ENCODE results near the gene DGKI. TPM values are rescaled to one million over a fixed set of nuclear protein-coding genes. Genes with fewer than 3 reads are reported as not detected.

DGKI gene
- total and polyA plus RNA-seq, 3 donors from 2014 or later: 3.2 to 6.6 (median 4.3) TPM

GRCh38 chr7:137539111-137539715 is 307.6 kb downstream of the DGKI start:
- H3K9me3 ChIP-seq: no peaks in the 10 kb centered on the region
- no peak overlapping the region for H3K27ac ChIP-seq
- no peaks in the 10 kb centered on the region for H3K4me1 ChIP-seq
- WGBS, 2 donors: 80 to 92% methylated on average over 3 of the region's 3 CpGs
- no peaks in the 10 kb centered on the region for H3K36me3 ChIP-seq (ENCODE audit: low read depth, missing control alignments)
- TF ChIP-seq CTCF (IDR thresholded peaks at IDR 0.05) (no peak), POLR2A (IDR thresholded peaks at IDR 0.05) (no peak)
- no peak for DNase-seq
- no peak overlapping the region for H3K4me3 ChIP-seq
- intact Hi-C loops (cut with DNase I; ENCODE audit: low total_unique reads): no loop called here
- H3K27me3 ChIP-seq: no peaks in the 10 kb centered on the region

GRCh38 chr7:137538361-137538762 is 308.4 kb downstream of the DGKI start:
- TF ChIP-seq POLR2A (IDR thresholded peaks at IDR 0.05) (no peak), CTCF (IDR thresholded peaks at IDR 0.05) (no peak)
- Histone ChIP-seq H3K27me3 (no peaks in the 10 kb centered on the region), H3K9me3 (no peaks in the 10 kb centered on the region), H3K36me3 (ENCODE audit: low read depth, missing control alignments) (no peaks in the 10 kb centered on the region), H3K4me1 (no peaks in the 10 kb centered on the region), H3K27ac (no peak overlapping the region), H3K4me3 (no peak overlapping the region)
- 87 to 91% methylated on average over 4 of the region's 4 CpGs for WGBS, 2 donors
- no peak for DNase-seq
- intact Hi-C loops (cut with DNase I; ENCODE audit: low total_unique reads): no loop called here

GRCh38 chr7:137535579-137535978 is 311.2 kb downstream of the DGKI start:
- Histone ChIP-seq H3K9me3 (no peaks in the 10 kb centered on the region), H3K36me3 (ENCODE audit: low read depth, missing control alignments) (no peaks in the 10 kb centered on the region), H3K27ac (no peak overlapping the region), H3K27me3 (no peaks in the 10 kb centered on the region), H3K4me1 (no peaks in the 10 kb centered on the region), H3K4me3 (no peak overlapping the region)
- intact Hi-C loops (cut with DNase I; ENCODE audit: low total_unique reads): no loop called here
- 82% methylated on average over 6 of the region's 6 CpGs for WGBS, 2 donors
- no peak for DNase-seq
- TF ChIP-seq CTCF (IDR thresholded peaks at IDR 0.05): no peak
- TF ChIP-seq POLR2A (IDR thresholded peaks at IDR 0.05): no peak

GRCh38 chr7:137531671-137532070 is 315.1 kb downstream of the DGKI start:
- 92 to 93% methylated on average over 4 of the region's 4 CpGs for WGBS, 2 donors
- Histone ChIP-seq H3K27me3 (no peaks in the 10 kb centered on the region), H3K9me3 (no peaks in the 10 kb centered on the region), H3K4me1 (no peaks in the 10 kb centered on the region), H3K4me3 (no peak overlapping the region), H3K36me3 (ENCODE audit: low read depth, missing control alignments) (no peaks in the 10 kb centered on the region), H3K27ac (no peak overlapping the region)
- TF ChIP-seq CTCF (IDR thresholded peaks at IDR 0.05) (no peak), POLR2A (IDR thresholded peaks at IDR 0.05) (no peak)
- no peak for DNase-seq
- intact Hi-C loops (cut with DNase I; ENCODE audit: low total_unique reads): no loop called here

- no peak for DNase-seq
- H3K27me3 ChIP-seq: no peaks in the 10 kb centered on the region
- H3K4me1 ChIP-seq: no peaks in the 10 kb centered on the region
- intact Hi-C loops (cut with DNase I; ENCODE audit: low total_unique reads): no loop called here
- WGBS, 2 donors: 70 to 76% methylated on average over 2 of the region's 2 CpGs
- H3K4me3 ChIP-seq: no peak overlapping the region
- TF ChIP-seq CTCF (IDR thresholded peaks at IDR 0.05) (no peak), POLR2A (IDR thresholded peaks at IDR 0.05) (no peak)
- H3K27ac ChIP-seq: no peak overlapping the region
- H3K9me3 ChIP-seq: no peaks in the 10 kb centered on the region
- H3K36me3 ChIP-seq (ENCODE audit: low read depth, missing control alignments): no peaks in the 10 kb centered on the region
These were observed 319.1 kb downstream of the DGKI start for GRCh38 chr7:137527634-137528033.
